ENCODE results near the gene NR1H4. TPM values are rescaled to one million over a fixed set of nuclear protein-coding genes. Genes with fewer than 3 reads are reported as not detected.

Gene NR1H4
- total and polyA plus RNA-seq, 2 of the 8 experiments (the other 6 are each of a cell fraction or from before 2014, with no cell fraction given): not detected

DNA sequence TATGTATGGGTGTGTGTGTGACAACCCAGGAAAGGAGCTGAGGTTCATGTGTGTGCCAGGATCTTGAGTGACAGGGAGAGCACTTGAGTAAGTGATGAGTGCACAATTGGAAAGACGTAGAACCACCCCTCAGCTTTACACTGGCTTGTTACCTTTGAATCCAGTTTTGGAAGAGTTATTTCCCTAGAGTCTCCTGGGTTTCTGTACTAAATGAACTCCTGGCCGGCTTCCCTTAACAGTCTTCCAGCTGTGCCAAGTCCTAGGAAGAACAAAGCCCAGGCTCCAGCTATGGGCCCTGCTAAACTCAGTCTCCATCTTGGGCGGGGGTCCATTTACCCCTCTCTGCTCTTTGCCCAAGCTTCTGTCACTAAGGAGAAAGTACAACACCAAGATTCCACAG is 19.7 kb upstream of the NR1H4 start:
- DNase-seq (ENCODE audit: low read depth in 1 of 2, low spot score in 2 of 2) (no peak), FAIRE-seq (no peak)
- Histone ChIP-seq H4K91ac (replicated peaks; ENCODE audit: insufficient read length, low read length) (no peak overlapping the region), H3K27me3 (replicated peaks in 1 of 4; ENCODE audit: control insufficient read depth in 3 of 4, extremely low read depth in 1 of 4, insufficient read depth in 3 of 4, low read length in 3 of 4) (no peaks in the 10 kb centered on the region), H2AFZ (ENCODE audit: low read length) (no peak overlapping the region; the same call in 1 of the 2 replicates), H3K4ac (replicated peaks; ENCODE audit: insufficient read length, low read depth, low read length) (no peak overlapping the region), H2BK5ac (ENCODE audit: low read depth, low read length) (no peak overlapping the region), H4K20me1 (replicated peaks in 1 of 2; ENCODE audit: control insufficient read depth in 1 of 2, insufficient read depth in 2 of 2, low read length in 2 of 2) (no peaks in the 10 kb centered on the region), H3K23ac (ENCODE audit: insufficient read length) (no peak overlapping the region), H3K23me2 (ENCODE audit: low read depth, low read length) (no peaks in the 10 kb centered on the region), H2BK12ac (ENCODE audit: low read depth, low read length) (no peak overlapping the region), H3K79me1 (ENCODE audit: low read depth, low read length) (no peaks in the 10 kb centered on the region), H3K9ac (replicated peaks in 1 of 4; ENCODE audit: extremely low read depth in 1 of 4, low read depth in 3 of 4, low read length in 3 of 4) (no peak overlapping the region), H3K18ac (ENCODE audit: extremely low read depth, low read length) (no peak overlapping the region), H3K9me3 (ENCODE audit: insufficient read depth in 2 of 2, low read depth in 1 of 2, low read length in 1 of 2) (no peaks in the 10 kb centered on the region), H3K4me2 (ENCODE audit: insufficient read depth in 1 of 2, low read depth in 2 of 2, low read length in 2 of 2) (no peak overlapping the region), H3K4me3 (ENCODE audit: extremely low read depth in 1 of 4, insufficient read depth in 2 of 4, low read depth in 3 of 4, low read length in 4 of 4) (no peak overlapping the region), H3K36me3 (ENCODE audit: control insufficient read depth in 2 of 4, insufficient read depth in 4 of 4, low read length in 3 of 4) (no peaks in the 10 kb centered on the region), H4K5ac (ENCODE audit: insufficient read length, low read depth, low read length) (no peak overlapping the region), H2BK20ac (ENCODE audit: low read length) (no peak overlapping the region), H3K79me2 (ENCODE audit: control insufficient read depth in 1 of 2, insufficient read depth in 2 of 2, low read length in 2 of 2) (no peaks in the 10 kb centered on the region), H2BK15ac (ENCODE audit: low read length) (no peak overlapping the region), H4K8ac (ENCODE audit: extremely low read depth, insufficient read depth, low read length) (no peak overlapping the region), H2AK5ac (ENCODE audit: low read depth, low read length) (no peak overlapping the region), H3K56ac (replicated peaks; ENCODE audit: insufficient read length, low read depth, low read length) (no peak overlapping the region), H3K14ac (ENCODE audit: insufficient read length) (no peak overlapping the region), H2BK120ac (replicated peaks; ENCODE audit: low read depth, low read length) (no peak overlapping the region), H3K27ac (ENCODE audit: low read depth, low read length) (no peak overlapping the region), H3K4me1 (replicated peaks in 1 of 4; ENCODE audit: control insufficient read depth in 3 of 4, insufficient read depth in 4 of 4, low read length in 3 of 4) (no peaks in the 10 kb centered on the region)
- 98% methylated on average over 3 of the region's 3 CpGs; no CpG with 5 or more reads in 1 of the 2 experiments for WGBS, 2 experiments (ENCODE audit: extremely low coverage in 1 of 2, insufficient coverage in 1 of 2, insufficient read length in 1 of 2, insufficient replicate concordance in 2 of 2, low coverage in 1 of 2, low lambda C conversion rate in 2 of 2, missing lambda C conversion rate in 1 of 2)
- TF ChIP-seq HDAC6 (IDR thresholded peaks at IDR 0.05; ENCODE audit: low read depth, low read length) (no peak), ATF3 (IDR thresholded peaks at IDR 0.05; ENCODE audit: insufficient read depth, low read depth, low read length) (no peak), CHD1 (IDR thresholded peaks at IDR 0.05; ENCODE audit: low read depth, low read length) (no peak), YY1 (IDR thresholded peaks at IDR 0.05; ENCODE audit: low read depth, low read length) (no peak), RFX5 (IDR thresholded peaks at IDR 0.05; ENCODE audit: borderline replicate concordance, low read depth, low read length) (no peak), GTF2F1 (IDR thresholded peaks at IDR 0.05; ENCODE audit: borderline replicate concordance, low read depth, low read length) (no peak), TBP (IDR thresholded peaks at IDR 0.05; ENCODE audit: low read depth, low read length) (no peak)
- TF ChIP-seq, protein P1, sequence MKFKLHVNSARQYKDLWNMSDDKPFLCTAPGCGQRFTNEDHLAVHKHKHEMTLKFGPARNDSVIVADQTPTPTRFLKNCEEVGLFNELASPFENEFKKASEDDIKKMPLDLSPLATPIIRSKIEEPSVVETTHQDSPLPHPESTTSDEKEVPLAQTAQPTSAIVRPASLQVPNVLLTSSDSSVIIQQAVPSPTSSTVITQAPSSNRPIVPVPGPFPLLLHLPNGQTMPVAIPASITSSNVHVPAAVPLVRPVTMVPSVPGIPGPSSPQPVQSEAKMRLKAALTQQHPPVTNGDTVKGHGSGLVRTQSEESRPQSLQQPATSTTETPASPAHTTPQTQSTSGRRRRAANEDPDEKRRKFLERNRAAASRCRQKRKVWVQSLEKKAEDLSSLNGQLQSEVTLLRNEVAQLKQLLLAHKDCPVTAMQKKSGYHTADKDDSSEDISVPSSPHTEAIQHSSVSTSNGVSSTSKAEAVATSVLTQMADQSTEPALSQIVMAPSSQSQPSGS (IDR thresholded peaks at IDR 0.05; ENCODE audit: low read length): no peak
- CTCF ChIA-PET (ENCODE audit: partially characterized antibody): interaction anchor here (0.9 kb wide), 1 partner anchor 64 kb away, joined by 3 read pairs; no protein-coding TSS in a partner anchor
- POLR2A ChIA-PET (ENCODE audit: partially characterized antibody): no interaction called here

Data from H1 (cell line).